ENCODE measurements around the gene ATXN10. TPM values are rescaled to one million over a fixed set of nuclear protein-coding genes. Genes with fewer than 3 reads are reported as not detected.

The ATXN10 gene
- total RNA-seq, 1 experiment from 2014 or later = 303 TPM

DNA sequence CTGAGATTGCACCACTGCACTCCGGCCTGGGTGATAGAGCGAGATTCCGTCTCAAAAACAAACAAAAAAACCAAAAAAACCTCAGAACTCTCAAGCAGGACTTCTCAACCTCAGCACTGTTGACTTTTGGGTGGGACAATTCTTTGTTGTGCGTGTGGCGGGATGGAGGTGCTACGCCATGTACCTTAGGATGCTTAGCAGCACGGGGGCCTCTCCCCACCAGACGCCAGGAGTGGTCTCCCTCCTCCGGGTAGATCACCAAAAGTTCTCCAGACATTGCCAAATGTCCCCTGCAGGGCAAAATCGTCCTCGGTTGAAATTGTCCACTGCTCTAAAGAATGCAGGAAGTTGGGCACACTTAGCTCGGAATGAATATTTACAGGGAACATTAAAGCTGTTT lies 26.9 kb upstream of the ATXN10 start:
- Histone ChIP-seq H2AFZ (no peak overlapping the region), H3K4me2 (no peak overlapping the region), H3F3A (ENCODE audit: insufficient read depth, low read depth) (peaks cover 15% of the 10 kb centered on the region), H3K36me3 (ENCODE audit: low read depth) (no peaks in the 10 kb centered on the region), H3K4me1 (replicated peaks; ENCODE audit: insufficient read depth) (peaks cover 44% of the 10 kb centered on the region), H3K9me3 (ENCODE audit: insufficient read depth, low read depth) (no peaks in the 10 kb centered on the region), H3K9me2 (ENCODE audit: insufficient read depth) (no peaks in the 10 kb centered on the region), H3K79me2 (ENCODE audit: low read depth) (no peaks in the 10 kb centered on the region), H4K20me1 (ENCODE audit: insufficient read depth) (no peaks in the 10 kb centered on the region), H3K27me3 (ENCODE audit: insufficient read depth, low read depth) (no peaks in the 10 kb centered on the region), H3K27ac (no peak overlapping the region), H3K4me3 (no peak overlapping the region)
- CTCF ChIA-PET = interaction anchor here (0.9 kb wide), 1 partner anchor 83 kb away, joined by 3 read pairs; no protein-coding TSS in a partner anchor
- no peak for TF ChIP-seq CTCF (conservative IDR thresholded peaks at IDR 0.05)
- TF ChIP-seq EZH2 (IDR thresholded peaks at IDR 0.05; ENCODE audit: low read depth) = no peak
- POLR2A ChIA-PET (ENCODE audit: unreplicated experiment) = no interaction called here
- DNase-seq = no peak
- no TSS peak for BruUV-seq (replicated peaks)
- intact Hi-C loops (cut with micrococcal nuclease; ENCODE audit: unreplicated experiment) = loop anchor here (1.0 to 10.0 kb wide), 6 partner anchors 66 to 470 kb away; no protein-coding TSS in a partner anchor

DNA sequence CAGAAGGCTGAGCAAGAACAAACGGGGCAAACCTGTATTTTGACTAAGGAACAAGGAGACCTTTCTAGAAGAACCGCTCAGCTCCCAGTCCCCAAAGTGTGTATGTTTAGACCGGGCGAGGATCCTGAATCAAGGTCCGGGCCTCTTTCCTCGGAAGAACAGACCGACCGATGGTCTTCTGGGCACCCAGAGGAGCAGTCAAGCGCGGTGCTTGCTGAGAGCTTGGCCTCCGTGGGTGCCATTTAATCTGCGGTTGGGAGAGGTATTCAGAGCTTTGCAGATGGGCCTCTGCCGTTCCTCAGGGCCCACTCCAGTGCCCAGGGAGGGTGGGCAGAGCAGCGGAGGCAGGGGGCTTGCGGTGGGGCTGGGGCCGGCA lies 26.5 kb upstream of the ATXN10 start:
- no peaks in the 10 kb centered on the region for H3K27me3 ChIP-seq (ENCODE audit: insufficient read depth, low read depth)
- no peaks in the 10 kb centered on the region for H3K36me3 ChIP-seq (ENCODE audit: low read depth)
- no peak overlapping the region for H3K4me3 ChIP-seq
- peaks cover 11% of the 10 kb centered on the region; the same call in 1 of the 2 replicates for H3F3A ChIP-seq (ENCODE audit: insufficient read depth, low read depth)
- BruUV-seq (replicated peaks) = no TSS peak
- H3K79me2 ChIP-seq (ENCODE audit: low read depth) = no peaks in the 10 kb centered on the region
- H3K4me2 ChIP-seq = peak overlapping the region; percentile 56
- no peaks in the 10 kb centered on the region for H3K9me3 ChIP-seq (ENCODE audit: insufficient read depth, low read depth)
- ChIA-PET CTCF (interaction anchor here (0.9 kb wide), 1 partner anchor 83 kb away, joined by 3 read pairs; no protein-coding TSS in a partner anchor), POLR2A (ENCODE audit: unreplicated experiment) (no interaction called here)
- peak overlapping the region; percentile 74 for H2AFZ ChIP-seq
- TF ChIP-seq CTCF (conservative IDR thresholded peaks at IDR 0.05) (no peak), EZH2 (IDR thresholded peaks at IDR 0.05; ENCODE audit: low read depth) (no peak)
- DNase-seq = no peak
- no peaks in the 10 kb centered on the region for H4K20me1 ChIP-seq (ENCODE audit: insufficient read depth)
- no peaks in the 10 kb centered on the region for H3K9me2 ChIP-seq (ENCODE audit: insufficient read depth)
- H3K27ac ChIP-seq = no peak overlapping the region
- intact Hi-C loops (cut with micrococcal nuclease; ENCODE audit: unreplicated experiment) = loop anchor here (1.0 to 10.0 kb wide), 6 partner anchors 67 to 470 kb away; no protein-coding TSS in a partner anchor
- H3K4me1 ChIP-seq (replicated peaks; ENCODE audit: insufficient read depth) = peaks cover 39% of the 10 kb centered on the region

DNA sequence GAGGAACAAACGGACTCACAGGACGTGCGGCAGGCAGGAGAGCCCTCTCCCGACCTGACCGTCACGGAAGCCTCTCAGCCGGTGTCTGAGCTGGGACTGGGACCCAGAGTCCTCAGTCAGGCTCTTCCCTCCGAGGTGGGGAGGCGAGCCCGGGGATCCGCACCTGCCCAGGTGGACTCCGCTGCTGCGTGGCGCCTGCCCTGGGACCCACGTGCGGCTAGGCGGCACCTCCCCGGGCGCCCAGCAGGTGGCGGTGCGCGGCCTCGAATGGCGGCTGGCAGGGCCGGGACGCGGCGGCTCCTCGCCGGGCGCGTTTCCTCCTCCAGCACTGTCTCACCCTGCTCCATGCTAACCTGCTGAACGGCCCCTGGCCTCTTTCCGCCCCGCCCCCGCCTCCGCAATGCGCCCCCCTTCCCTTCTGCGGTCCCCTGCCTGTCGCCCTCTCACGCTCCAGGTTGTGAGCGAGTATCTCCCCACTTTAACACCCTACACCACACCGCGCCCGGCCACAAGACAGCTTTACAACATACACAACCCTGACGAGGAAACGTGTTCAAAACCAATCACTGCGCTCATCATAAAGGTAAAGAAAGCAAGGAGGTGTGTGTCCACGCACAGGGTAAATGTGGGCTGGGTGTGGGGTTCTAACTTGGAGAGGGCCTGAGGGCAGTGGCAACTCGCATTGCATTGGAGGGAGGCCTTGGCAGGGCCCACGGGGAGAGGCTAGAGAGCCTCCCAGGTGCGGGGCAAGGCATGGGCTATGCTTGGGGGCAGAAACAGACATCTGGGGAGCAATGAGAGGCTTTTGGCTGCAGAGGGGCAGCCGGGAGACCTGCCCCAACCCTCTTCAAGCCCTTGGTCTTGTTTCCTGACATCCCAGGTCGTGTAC lies 25.9 kb upstream of the ATXN10 start:
- peaks cover 33% of the 10 kb centered on the region for H3K4me1 ChIP-seq (replicated peaks; ENCODE audit: insufficient read depth)
- H4K20me1 ChIP-seq (ENCODE audit: insufficient read depth) = no peaks in the 10 kb centered on the region
- no TSS peak for BruUV-seq (replicated peaks)
- H3K36me3 ChIP-seq (ENCODE audit: low read depth) = no peaks in the 10 kb centered on the region
- peak overlapping the region; percentile 56 for H3K4me2 ChIP-seq
- no peak overlapping the region for H3K27ac ChIP-seq
- H3K79me2 ChIP-seq (ENCODE audit: low read depth) = no peaks in the 10 kb centered on the region
- no peaks in the 10 kb centered on the region for H3K9me3 ChIP-seq (ENCODE audit: insufficient read depth, low read depth)
- H3K9me2 ChIP-seq (ENCODE audit: insufficient read depth) = no peaks in the 10 kb centered on the region
- intact Hi-C loops (cut with micrococcal nuclease; ENCODE audit: unreplicated experiment) = loop anchor here (1.0 to 10.0 kb wide), 6 partner anchors 67 to 469 kb away; no protein-coding TSS in a partner anchor
- ChIA-PET CTCF (interaction anchor here (0.9 kb wide), 1 partner anchor 82 kb away, joined by 3 read pairs; no protein-coding TSS in a partner anchor), POLR2A (ENCODE audit: unreplicated experiment) (no interaction called here)
- DNase-seq = peak; percentile 37 to 85
- peak; percentile 88 for TF ChIP-seq CTCF (conservative IDR thresholded peaks at IDR 0.05)
- TF ChIP-seq EZH2 (IDR thresholded peaks at IDR 0.05; ENCODE audit: low read depth) = no peak
- H2AFZ ChIP-seq = peak overlapping the region; percentile 74
- H3F3A ChIP-seq (ENCODE audit: insufficient read depth, low read depth) = peaks cover 9% of the 10 kb centered on the region; the same call in 1 of the 2 replicates
- H3K27me3 ChIP-seq (ENCODE audit: insufficient read depth, low read depth) = no peaks in the 10 kb centered on the region
- no peak overlapping the region for H3K4me3 ChIP-seq

All from PC-9 (cell line).